ENCODE results near the gene DBH. TPM values are rescaled to one million over a fixed set of nuclear protein-coding genes. Genes with fewer than 3 reads are reported as not detected.

DBH gene
- total and polyA plus RNA-seq, 2 donors (not counting 1 experiment from before 2014, with no cell fraction given), result not detected

GRCh38 chr9:133616643-133617405, 19.3 kb upstream of the DBH start:
- peaks cover 7 to 9% of the 10 kb centered on the region in 2 donors for H3K4me1 ChIP-seq (ENCODE audit: control insufficient read depth in 2 of 2, insufficient read depth in 2 of 2, low read length in 2 of 2)
- peaks cover 11% of the 10 kb centered on the region for H3K4me1 Mint-ChIP-seq
- H3K9me3 Mint-ChIP-seq (ENCODE audit: insufficient read depth), result no peaks in the 10 kb centered on the region
- no peak overlapping the region for H3K27ac ChIP-seq (ENCODE audit: low read length in 2 of 2)
- CTCF ChIA-PET, result no interaction called here
- TF ChIP-seq EZH2 (IDR thresholded peaks at IDR 0.05; ENCODE audit: borderline replicate concordance, insufficient read depth, low read depth, low read length, poor library complexity, severe bottlenecking), result no peak
- TF ChIP-seq, protein P1, sequence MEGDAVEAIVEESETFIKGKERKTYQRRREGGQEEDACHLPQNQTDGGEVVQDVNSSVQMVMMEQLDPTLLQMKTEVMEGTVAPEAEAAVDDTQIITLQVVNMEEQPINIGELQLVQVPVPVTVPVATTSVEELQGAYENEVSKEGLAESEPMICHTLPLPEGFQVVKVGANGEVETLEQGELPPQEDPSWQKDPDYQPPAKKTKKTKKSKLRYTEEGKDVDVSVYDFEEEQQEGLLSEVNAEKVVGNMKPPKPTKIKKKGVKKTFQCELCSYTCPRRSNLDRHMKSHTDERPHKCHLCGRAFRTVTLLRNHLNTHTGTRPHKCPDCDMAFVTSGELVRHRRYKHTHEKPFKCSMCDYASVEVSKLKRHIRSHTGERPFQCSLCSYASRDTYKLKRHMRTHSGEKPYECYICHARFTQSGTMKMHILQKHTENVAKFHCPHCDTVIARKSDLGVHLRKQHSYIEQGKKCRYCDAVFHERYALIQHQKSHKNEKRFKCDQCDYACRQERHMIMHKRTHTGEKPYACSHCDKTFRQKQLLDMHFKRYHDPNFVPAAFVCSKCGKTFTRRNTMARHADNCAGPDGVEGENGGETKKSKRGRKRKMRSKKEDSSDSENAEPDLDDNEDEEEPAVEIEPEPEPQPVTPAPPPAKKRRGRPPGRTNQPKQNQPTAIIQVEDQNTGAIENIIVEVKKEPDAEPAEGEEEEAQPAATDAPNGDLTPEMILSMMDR (IDR thresholded peaks at IDR 0.05), result no peak
- no peak overlapping the region for H3K9ac ChIP-seq (ENCODE audit: low read length)
- H3K27me3 ChIP-seq (replicated peaks in 1 of 4; ENCODE audit: control extremely low read depth in 1 of 4, control insufficient read depth in 3 of 4, insufficient read depth in 4 of 4, low read length in 3 of 4), result peaks cover 0 to 19% (median 3%) of the 10 kb centered on the region in 4 experiments
- DNase-seq (no peak), ATAC-seq (ENCODE audit: low read depth) (no peak)
- no peak overlapping the region for H3K4me3 ChIP-seq (ENCODE audit: control extremely low read depth in 1 of 5, extremely low read depth in 1 of 5, insufficient read depth in 1 of 5, low read depth in 2 of 5, low read length in 4 of 5)
- H3K79me2 ChIP-seq (ENCODE audit: control insufficient read depth, insufficient read depth, low read length), result no peaks in the 10 kb centered on the region
- no peak overlapping the region for H3K4me3 Mint-ChIP-seq
- intact Hi-C loops (cut with micrococcal nuclease), result no loop called here
- POLR2A ChIA-PET, result no interaction called here
- WGBS (ENCODE audit: insufficient coverage), result 77% methylated on average over 12 of the region's 13 CpGs
- H4K20me1 ChIP-seq (ENCODE audit: control insufficient read depth, insufficient read depth, low read length, poor library complexity, severe bottlenecking), result no peaks in the 10 kb centered on the region
- no peak overlapping the region for H3K4me2 ChIP-seq (replicated peaks; ENCODE audit: low read depth, low read length, poor library complexity, severe bottlenecking)
- H3K27me3 Mint-ChIP-seq, result peaks cover 27% of the 10 kb centered on the region
- no peak overlapping the region for H3K27ac Mint-ChIP-seq
- no peaks in the 10 kb centered on the region for H3K36me3 ChIP-seq (replicated peaks in 1 of 2; ENCODE audit: control extremely low read depth in 1 of 2, control insufficient read depth in 1 of 2, extremely low read depth in 1 of 2, insufficient read depth in 2 of 2, low read length in 1 of 2)
- peaks cover 0 to 3% (median 0%) of the 10 kb centered on the region in 3 donors for H3K9me3 ChIP-seq (ENCODE audit: control extremely low read depth in 1 of 3, control insufficient read depth in 2 of 3, insufficient read depth in 1 of 3, low read length in 2 of 3)
- H2AFZ ChIP-seq (ENCODE audit: insufficient read depth, low read depth, low read length, poor library complexity, severe bottlenecking), result no peak overlapping the region

- POLR2A ChIA-PET, result no interaction called here
- intact Hi-C loops (cut with micrococcal nuclease), result no loop called here
- H3K27me3 ChIP-seq (replicated peaks in 1 of 4; ENCODE audit: control extremely low read depth in 1 of 4, control insufficient read depth in 3 of 4, insufficient read depth in 4 of 4, low read length in 3 of 4), result peaks cover 0 to 24% (median 3%) of the 10 kb centered on the region in 4 experiments
- H2AFZ ChIP-seq (ENCODE audit: insufficient read depth, low read depth, low read length, poor library complexity, severe bottlenecking), result no peak overlapping the region
- no peak overlapping the region for H3K9ac ChIP-seq (ENCODE audit: low read length)
- Mint-ChIP-seq H3K9me3 (ENCODE audit: insufficient read depth) (no peaks in the 10 kb centered on the region), H3K27me3 (peaks cover 30% of the 10 kb centered on the region), H3K27ac (peak overlapping the region; percentile 28), H3K4me1 (peaks cover 12% of the 10 kb centered on the region), H3K4me3 (no peak overlapping the region)
- H3K4me1 ChIP-seq (ENCODE audit: control insufficient read depth in 2 of 2, insufficient read depth in 2 of 2, low read length in 2 of 2), result peaks cover 7 to 9% of the 10 kb centered on the region in 2 donors
- DNase-seq, result no peak
- CTCF ChIA-PET, result no interaction called here
- H3K4me3 ChIP-seq (ENCODE audit: control extremely low read depth in 1 of 5, extremely low read depth in 1 of 5, insufficient read depth in 1 of 5, low read depth in 2 of 5, low read length in 4 of 5), result no peak overlapping the region
- TF ChIP-seq, protein P1 (IDR thresholded peaks at IDR 0.05), result no peak
- no peaks in the 10 kb centered on the region for H4K20me1 ChIP-seq (ENCODE audit: control insufficient read depth, insufficient read depth, low read length, poor library complexity, severe bottlenecking)
- H3K9me3 ChIP-seq (ENCODE audit: control extremely low read depth in 1 of 3, control insufficient read depth in 2 of 3, insufficient read depth in 1 of 3, low read length in 2 of 3), result peaks cover 0 to 4% (median 0%) of the 10 kb centered on the region in 3 donors
- ATAC-seq (ENCODE audit: low read depth), result no peak
- H3K36me3 ChIP-seq (replicated peaks in 1 of 2; ENCODE audit: control extremely low read depth in 1 of 2, control insufficient read depth in 1 of 2, extremely low read depth in 1 of 2, insufficient read depth in 2 of 2, low read length in 1 of 2), result no peaks in the 10 kb centered on the region
- H3K79me2 ChIP-seq (ENCODE audit: control insufficient read depth, insufficient read depth, low read length), result no peaks in the 10 kb centered on the region
- 91% methylated on average over 9 of the region's 10 CpGs for WGBS (ENCODE audit: insufficient coverage)
- no peak overlapping the region for H3K27ac ChIP-seq (ENCODE audit: low read length in 2 of 2)
- H3K4me2 ChIP-seq (replicated peaks; ENCODE audit: low read depth, low read length, poor library complexity, severe bottlenecking), result no peak overlapping the region
Observed at GRCh38 chr9:133618726-133619125, 17.4 kb upstream of the DBH start.
